HG03108 (cell line): Measurements from ENCODE around the gene ARMC12.

Source experiments
- ATAC-seq: cut with Tn5 transposase; IDR thresholded peaks from one replicate; pipeline ENCODE4 v1.9.1; 2021; ENCODE audit warnings: moderate library complexity; ENCODE audit not compliant: unreplicated experiment

ARMC12 gene

GRCh38 chr6:35769211-35769610 lies 32.4 kb downstream of the ARMC12 start:
- no peak for ATAC-seq

- ATAC-seq, result no peak
These were observed 34.5 kb downstream of the ARMC12 start for GRCh38 chr6:35771343-35771627.

DNA sequence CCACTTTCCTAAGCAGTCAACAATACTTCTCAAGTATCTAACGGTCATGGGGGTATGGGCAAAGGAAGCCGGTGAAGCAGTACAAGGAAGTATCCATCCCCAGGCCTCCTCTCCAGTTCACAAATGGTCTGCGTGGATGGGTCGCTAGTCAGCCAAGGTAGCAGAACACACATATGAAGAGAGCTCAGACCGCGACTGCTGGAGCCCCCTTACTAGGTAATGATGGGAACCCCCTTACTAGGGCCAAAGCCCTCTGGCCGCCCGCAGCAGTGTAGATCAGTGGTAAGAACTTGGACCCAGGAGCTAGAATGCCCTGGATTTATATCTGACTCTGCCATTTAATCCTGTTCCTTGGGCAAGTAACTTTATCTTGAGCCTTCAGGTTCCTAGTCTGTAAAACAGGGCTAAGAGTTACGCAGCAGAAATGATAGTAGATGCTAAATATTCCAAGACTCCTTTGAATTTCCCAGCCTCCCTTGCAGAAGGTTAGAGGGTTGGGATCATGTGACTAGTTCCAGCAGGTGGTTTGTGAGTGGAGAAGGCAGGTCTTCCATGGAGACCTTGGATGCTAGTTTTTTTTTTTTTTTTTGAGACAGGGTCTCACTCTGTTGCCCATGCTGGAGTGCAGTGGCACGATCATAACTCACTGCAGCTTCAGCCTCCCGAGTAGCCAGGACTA lies 37.4 kb downstream of the ARMC12 start:
- no peak for ATAC-seq

- ATAC-seq, result no peak
These were observed 38.2 kb downstream of the ARMC12 start for GRCh38 chr6:35775031-35775430.

DNA sequence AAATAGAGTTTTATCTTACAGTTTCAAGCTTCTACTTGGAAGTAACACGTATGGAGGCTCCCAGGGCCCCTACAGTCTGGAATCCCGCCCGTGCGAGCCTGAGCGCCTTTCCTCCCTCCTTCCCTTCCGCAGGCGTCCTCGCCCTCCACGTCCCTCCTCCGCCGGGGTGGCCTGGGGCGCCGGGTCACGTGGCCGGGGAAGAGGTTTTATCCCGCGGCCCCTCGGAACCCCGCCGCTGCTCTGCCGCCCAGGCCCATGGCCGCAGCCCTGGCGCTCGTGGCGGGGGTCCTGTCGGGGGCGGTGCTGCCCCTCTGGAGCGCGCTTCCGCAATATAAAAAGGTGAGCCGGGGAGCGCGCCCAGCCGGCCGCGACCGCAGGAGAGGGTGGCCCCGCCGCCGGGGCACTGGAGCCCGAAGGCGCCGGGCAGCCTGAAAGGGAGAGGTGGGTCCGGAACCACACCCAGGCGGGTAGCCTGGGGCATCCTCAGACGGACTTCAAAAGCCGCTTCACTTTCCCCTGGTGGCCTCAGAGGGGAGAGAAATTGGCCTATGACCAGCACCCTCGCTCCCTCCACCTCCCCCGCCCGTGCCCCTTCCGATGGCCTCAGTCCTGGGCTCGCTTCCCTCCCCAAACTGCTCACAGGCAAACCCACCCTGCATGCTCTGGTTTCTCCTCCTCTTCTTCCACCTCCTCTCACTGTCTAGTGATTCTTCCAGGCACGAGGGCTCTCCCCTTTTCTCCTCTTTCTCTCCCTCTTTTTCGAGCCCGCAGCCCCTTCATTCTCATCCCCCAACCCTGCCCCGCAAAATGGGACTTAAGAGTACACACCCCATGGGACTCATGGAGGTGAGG lies 39.8 kb downstream of the ARMC12 start, which contains the start of gene CLPSL2:
Gene CLPSL2 (plus strand): TSS at position 235 of the 852 bp plus-strand sequence. CDS start 21 bp downstream, at position 256.
- no peak for ATAC-seq

GRCh38 chr6:35777356-35778102 lies 40.7 kb downstream of the ARMC12 start:
- no peak for ATAC-seq

DNA sequence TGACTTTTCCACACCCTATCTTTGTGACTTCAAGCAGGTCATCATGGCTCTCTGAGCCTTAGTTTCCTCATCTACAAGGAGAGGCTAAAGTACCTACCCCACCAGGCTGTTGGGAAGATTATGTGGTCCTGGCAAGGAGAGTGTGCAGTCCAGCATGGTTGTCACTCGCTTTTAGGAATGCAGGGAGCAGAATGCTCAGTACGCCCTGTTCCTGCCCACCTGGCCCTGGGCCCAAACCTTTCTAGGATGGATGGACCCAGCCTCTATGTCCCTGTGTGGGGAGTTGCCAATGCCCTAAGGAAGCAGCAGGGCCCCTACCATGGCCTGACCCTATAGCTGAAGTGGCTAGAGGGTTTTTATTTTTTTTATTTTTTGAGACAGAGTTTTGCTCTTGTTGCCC lies 41.6 kb downstream of the ARMC12 start:
- no peak for ATAC-seq

- no peak for ATAC-seq
These were observed 43.9 kb downstream of the ARMC12 start, which contains the start of gene CLPSL1 for GRCh38 chr6:35780719-35781118. Gene CLPSL1 (plus strand): TSS chr6:35781019. CDS start chr6:35781111, 92 bp downstream.

- no peak for ATAC-seq
These were observed 44.5 kb downstream of the ARMC12 start for GRCh38 chr6:35781290-35781689.

- no peak for ATAC-seq
These were observed 45.6 kb downstream of the ARMC12 start for GRCh38 chr6:35782424-35782823.

DNA sequence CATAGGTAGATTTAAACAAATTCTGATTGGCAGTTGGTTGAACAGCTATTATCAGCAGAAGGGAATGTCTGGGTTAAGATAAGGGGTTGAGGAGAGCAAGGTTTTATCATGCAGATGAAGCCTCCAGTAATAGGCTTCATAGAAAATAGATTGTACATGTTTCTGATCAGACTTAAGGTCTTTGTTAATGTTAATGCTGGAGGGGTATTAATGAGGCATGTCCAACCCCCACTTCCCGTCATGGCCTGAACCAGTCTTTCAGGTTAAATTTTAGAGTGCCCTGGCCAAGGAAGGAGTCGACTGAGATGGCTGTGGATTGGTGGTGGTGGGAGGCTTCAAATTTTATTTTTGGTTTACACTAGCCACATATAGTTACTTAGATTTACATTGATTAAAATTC lies 47.4 kb downstream of the ARMC12 start:
- ATAC-seq, result no peak

DNA sequence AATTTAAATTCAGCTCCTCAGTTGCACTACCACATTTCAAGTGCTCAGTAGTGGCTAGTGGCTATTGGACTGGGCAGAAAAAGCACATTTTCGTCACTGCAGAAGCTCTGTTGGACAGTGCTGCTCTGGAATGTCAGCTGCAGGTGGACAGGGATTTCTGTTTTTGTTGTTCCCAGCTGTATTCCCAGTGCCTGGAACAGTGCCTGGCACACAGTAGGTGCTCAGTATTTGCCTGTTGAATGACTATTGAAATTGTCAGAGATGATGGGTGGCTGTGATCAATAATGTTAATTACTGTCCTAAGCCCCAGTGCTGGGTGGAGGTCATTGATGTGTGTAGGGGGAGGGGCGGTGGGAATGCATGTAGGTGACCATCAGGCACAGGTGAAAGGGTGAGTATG lies 49.4 kb downstream of the ARMC12 start:
- ATAC-seq, result no peak

DNA sequence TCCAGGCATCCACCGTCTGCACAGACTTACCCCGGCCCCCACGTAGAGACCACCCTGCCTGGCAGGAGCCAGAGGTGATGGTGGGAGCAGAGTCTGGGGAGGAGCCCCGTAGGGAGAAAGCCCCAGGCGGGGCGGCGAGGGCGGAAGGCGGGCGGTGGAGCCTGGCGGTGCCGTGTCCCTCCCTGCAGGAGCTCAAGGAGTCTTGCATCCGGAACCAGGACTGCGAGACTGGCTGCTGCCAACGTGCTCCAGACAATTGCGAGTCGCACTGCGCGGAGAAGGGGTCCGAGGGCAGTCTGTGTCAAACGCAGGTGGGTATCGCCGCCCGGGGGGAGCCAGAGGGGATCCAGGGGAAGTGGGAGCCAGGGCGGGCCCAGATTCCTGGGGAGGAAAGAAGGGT lies 50.0 kb downstream of the ARMC12 start:
- no peak for ATAC-seq

DNA sequence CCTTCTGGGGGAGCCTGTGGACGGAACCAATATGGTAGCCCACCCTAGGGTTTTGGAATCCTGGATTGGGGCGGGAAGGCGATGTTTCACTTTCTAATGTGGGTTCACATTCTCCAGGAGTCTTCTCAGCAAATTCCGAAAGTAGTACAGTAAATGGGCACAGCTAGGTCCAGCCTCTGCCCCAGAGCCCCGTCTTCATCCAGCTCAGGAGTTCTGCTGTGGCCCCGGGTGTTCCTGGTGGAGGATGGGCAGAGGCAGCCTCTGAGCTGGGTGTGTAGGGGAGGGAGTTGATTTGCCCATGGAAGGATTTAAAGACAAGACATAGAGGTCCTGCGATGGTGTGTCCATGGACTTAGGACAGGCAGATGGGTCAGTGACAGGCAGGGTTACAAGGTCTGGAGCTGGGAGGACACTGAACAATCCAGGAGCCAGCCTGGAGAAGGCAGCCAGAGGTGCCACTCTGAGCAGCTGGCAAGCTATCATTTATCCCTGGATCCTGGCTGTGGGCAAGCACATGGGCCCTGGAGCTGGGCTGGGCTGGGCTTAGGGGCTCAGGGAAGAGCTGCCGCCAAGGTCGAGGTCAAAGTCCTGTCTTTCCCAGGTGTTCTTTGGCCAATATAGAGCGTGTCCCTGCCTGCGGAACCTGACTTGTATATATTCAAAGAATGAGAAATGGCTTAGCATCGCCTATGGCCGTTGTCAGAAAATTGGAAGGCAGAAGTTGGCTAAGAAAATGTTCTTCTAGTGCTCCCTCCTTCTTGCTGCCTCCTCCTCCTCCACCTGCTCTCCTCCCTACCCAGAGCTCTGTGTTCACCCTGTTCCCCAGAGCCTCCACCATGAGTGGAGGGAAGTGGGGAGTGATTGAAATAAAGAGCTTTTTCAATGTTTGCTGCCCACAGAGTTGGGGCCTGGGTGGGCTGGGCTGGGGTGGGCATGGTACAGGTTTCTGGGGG lies 50.7 kb downstream of the ARMC12 start:
- no peak for ATAC-seq

- ATAC-seq, result no peak
These were observed 51.7 kb downstream of the ARMC12 start for GRCh38 chr6:35788423-35788982.

DNA sequence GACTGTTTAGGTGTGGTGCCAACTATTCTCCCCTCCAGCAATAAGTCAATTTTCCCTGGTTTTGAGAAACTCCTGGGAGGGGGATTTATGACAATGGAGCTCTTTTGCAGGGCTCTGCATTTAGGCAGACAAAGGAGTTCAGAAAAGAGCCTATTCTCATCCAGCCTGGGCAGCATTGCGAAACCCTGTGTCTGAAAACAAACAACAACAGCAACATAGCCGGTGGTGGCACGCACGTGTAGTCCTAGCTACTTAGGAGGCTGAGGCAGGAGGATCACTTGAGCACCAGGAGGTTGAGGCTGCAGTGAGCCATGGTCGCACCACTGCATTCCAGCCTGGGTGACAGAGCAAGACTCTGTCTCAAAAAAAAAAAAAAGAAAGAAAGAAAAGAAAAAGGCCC lies 53.9 kb downstream of the ARMC12 start:
- no peak for ATAC-seq

- ATAC-seq, result no peak
These were observed 58.0 kb downstream of the ARMC12 start for GRCh38 chr6:35794536-35795452.

- ATAC-seq, result no peak
These were observed 58.7 kb downstream of the ARMC12 start for GRCh38 chr6:35795453-35796071.

GRCh38 chr6:35796236-35796635 lies 59.4 kb downstream of the ARMC12 start:
- ATAC-seq, result no peak
